ENCODE measurements around the gene NTN3.

- TF ChIP-seq, protein P1, sequence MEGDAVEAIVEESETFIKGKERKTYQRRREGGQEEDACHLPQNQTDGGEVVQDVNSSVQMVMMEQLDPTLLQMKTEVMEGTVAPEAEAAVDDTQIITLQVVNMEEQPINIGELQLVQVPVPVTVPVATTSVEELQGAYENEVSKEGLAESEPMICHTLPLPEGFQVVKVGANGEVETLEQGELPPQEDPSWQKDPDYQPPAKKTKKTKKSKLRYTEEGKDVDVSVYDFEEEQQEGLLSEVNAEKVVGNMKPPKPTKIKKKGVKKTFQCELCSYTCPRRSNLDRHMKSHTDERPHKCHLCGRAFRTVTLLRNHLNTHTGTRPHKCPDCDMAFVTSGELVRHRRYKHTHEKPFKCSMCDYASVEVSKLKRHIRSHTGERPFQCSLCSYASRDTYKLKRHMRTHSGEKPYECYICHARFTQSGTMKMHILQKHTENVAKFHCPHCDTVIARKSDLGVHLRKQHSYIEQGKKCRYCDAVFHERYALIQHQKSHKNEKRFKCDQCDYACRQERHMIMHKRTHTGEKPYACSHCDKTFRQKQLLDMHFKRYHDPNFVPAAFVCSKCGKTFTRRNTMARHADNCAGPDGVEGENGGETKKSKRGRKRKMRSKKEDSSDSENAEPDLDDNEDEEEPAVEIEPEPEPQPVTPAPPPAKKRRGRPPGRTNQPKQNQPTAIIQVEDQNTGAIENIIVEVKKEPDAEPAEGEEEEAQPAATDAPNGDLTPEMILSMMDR (IDR thresholded peaks at IDR 0.05; ENCODE audit: low read length): no peak
- no peak for TF ChIP-seq EZH2 (IDR thresholded peaks at IDR 0.05; ENCODE audit: borderline replicate concordance, low read length)
Measured at GRCh38 chr16:2464333-2464732, 6.8 kb upstream of the NTN3 start.

All from OCI-LY1 (cell line).